BLaER1 (cell line): ENCODE measurements around the gene KLHL29.

Experiments used
- H3K27ac ChIP-seq: shearing (Covaris generic); formaldehyde crosslinking; 2 replicates; pipeline ENCODE4 v1.8.1; 2022
- H3K27me3 ChIP-seq: shearing (Covaris generic); formaldehyde crosslinking; 2 replicates; pipeline ENCODE4 v1.8.1; 2022
- H3K36me3 ChIP-seq: shearing (Covaris generic); formaldehyde crosslinking; 2 replicates; pipeline ENCODE4 v1.8.1; 2022
- H3K4me1 ChIP-seq: shearing (Covaris generic); formaldehyde crosslinking; 2 replicates; pipeline ENCODE4 v1.8.1; 2022
- H3K4me2 ChIP-seq: shearing (Covaris generic); formaldehyde crosslinking; 2 replicates; pipeline ENCODE4 v1.8.1; 2022
- H3K4me3 ChIP-seq: shearing (Covaris generic); formaldehyde crosslinking; 2 replicates; pipeline ENCODE4 v1.8.1; 2022
- H3K9ac ChIP-seq: shearing (Covaris generic); formaldehyde crosslinking; 2 replicates; pipeline ENCODE4 v1.8.1; 2022
- H3K9me3 ChIP-seq: shearing (Covaris generic); formaldehyde crosslinking; 2 replicates; pipeline ENCODE4 v1.8.1; 2022
- H4K20me1 ChIP-seq: shearing (Covaris generic); formaldehyde crosslinking; 2 replicates; pipeline ENCODE4 v1.8.1; 2022
- Cebpa-rat ChIP-seq: shearing (Covaris generic); IDR thresholded peaks from 2 replicates; pipeline ENCODE4 v1.8.1; 2022

KLHL29 gene

GRCh38 chr2:23425338-23425871 lies 40.4 kb downstream of the KLHL29 start:
- Histone ChIP-seq H3K9ac (no peak overlapping the region), H4K20me1 (no peaks in the 10 kb centered on the region), H3K27me3 (no peaks in the 10 kb centered on the region), H3K4me3 (no peak overlapping the region), H3K4me1 (no peaks in the 10 kb centered on the region), H3K36me3 (no peaks in the 10 kb centered on the region), H3K4me2 (no peak overlapping the region), H3K9me3 (no peaks in the 10 kb centered on the region), H3K27ac (no peak overlapping the region)
- no peak for TF ChIP-seq Cebpa-rat

DNA sequence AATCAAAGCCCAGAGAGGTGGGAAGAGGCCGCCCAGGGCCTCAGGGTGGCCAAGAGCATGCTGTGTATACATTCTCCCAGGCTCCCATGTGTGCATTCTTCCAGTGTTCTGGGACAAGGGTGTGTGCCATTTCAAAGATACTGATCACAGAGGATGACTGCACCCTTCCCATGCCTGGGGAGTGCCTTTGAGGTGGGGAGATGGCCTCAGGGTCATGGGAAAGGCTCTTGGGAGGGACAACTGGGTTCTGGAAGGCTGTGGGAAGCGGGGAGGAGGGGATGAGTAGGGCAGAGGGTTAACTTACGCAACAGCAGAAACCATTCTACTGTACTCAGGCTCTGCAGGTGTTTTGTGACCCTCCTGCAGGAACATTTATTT lies 40.9 kb downstream of the KLHL29 start:
- Histone ChIP-seq H3K4me1 (no peaks in the 10 kb centered on the region), H3K27ac (no peak overlapping the region)
- TF ChIP-seq Cebpa-rat, result no peak

DNA sequence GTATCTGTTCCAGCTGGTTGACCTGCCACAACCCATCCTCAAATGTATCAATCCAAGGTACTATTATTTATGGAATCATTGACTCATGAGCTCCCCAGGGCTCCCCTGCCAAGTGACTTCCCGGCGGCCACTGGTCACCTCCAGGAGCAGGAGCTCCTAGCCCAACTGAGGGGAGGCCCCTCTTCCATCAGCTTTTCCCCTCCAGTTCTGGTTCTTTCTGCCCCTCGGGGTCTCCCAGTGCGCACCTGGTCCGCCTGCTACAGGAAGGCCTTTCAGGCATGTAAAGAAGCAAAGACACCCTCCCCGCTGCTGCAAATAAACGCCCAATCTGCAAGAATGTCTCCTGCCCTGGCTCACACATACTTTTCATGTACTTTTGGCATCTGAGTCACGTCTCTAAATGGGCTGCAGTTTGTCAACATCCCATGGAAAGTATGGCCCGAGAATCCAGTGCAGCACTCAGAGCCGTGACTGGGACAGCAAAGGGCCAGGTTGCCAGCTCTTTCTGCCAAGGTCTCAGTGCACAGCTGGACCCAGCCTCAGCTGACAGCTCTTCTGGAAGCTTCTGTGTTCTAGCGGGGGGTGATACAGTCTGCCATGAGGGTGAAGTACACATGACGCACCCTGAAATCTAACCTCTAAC lies 41.4 kb downstream of the KLHL29 start:
- no peaks in the 10 kb centered on the region for H3K4me1 ChIP-seq
- H3K9ac ChIP-seq, result no peak overlapping the region
- no peaks in the 10 kb centered on the region for H3K9me3 ChIP-seq
- no peak overlapping the region for H3K4me3 ChIP-seq
- no peaks in the 10 kb centered on the region for H4K20me1 ChIP-seq
- H3K27me3 ChIP-seq, result no peaks in the 10 kb centered on the region
- H3K36me3 ChIP-seq, result no peaks in the 10 kb centered on the region
- H3K27ac ChIP-seq, result no peak overlapping the region
- no peak for TF ChIP-seq Cebpa-rat
- no peak overlapping the region for H3K4me2 ChIP-seq

More for the DNA sequence above, 40.9 kb downstream of the KLHL29 start:
- Histone ChIP-seq H3K36me3 (no peaks in the 10 kb centered on the region), H3K4me3 (no peak overlapping the region), H4K20me1 (no peaks in the 10 kb centered on the region), H3K9me3 (no peaks in the 10 kb centered on the region), H3K9ac (no peak overlapping the region), H3K4me2 (no peak overlapping the region), H3K27me3 (no peaks in the 10 kb centered on the region)

DNA sequence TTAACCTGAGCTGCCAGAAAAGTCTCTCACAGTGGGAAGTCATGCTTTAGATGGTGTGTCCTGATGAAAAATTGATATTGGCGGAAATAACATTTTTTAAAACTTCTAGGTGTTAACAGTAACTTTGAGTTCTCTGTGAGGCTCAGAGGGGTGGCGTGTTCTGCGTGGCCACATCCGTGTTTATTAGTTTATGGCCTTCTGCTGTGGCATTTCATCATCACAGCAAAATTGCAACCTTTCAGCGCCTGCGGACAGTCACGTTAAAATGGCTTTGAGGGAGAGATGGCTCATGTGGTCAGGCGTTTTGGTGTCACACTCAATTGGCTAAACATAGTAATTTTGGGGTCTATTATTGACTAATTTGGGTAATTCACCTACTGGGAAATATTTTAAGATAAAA lies 42.4 kb downstream of the KLHL29 start:
- Histone ChIP-seq H3K27ac (no peak overlapping the region), H3K36me3 (no peaks in the 10 kb centered on the region), H3K27me3 (no peaks in the 10 kb centered on the region), H3K9ac (no peak overlapping the region), H3K4me1 (no peaks in the 10 kb centered on the region), H3K9me3 (no peaks in the 10 kb centered on the region), H3K4me2 (no peak overlapping the region), H4K20me1 (no peaks in the 10 kb centered on the region), H3K4me3 (no peak overlapping the region)
- TF ChIP-seq Cebpa-rat, result no peak

DNA sequence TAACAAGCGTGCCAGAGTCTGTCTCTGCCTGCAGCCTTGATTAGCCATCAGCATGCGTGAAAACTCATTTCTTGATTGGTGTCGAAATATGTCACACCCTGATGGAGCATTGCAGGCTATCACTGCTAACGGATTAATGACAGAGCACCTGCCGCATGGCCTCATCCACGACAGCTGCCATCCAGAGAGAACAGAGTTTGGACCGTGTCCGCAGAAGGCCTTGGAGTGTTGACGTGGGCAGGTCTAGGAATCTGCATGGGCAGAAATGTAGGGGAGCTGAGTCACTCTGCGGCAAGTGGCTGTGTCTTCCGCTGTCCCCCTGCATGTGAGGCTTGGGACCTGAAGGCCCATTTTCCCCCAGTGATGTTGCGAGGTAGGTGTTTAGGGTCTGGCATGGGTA lies 43.0 kb downstream of the KLHL29 start:
- Histone ChIP-seq H4K20me1 (no peaks in the 10 kb centered on the region), H3K9me3 (no peaks in the 10 kb centered on the region), H3K4me1 (no peaks in the 10 kb centered on the region), H3K36me3 (no peaks in the 10 kb centered on the region), H3K9ac (no peak overlapping the region), H3K4me2 (no peak overlapping the region), H3K27ac (no peak overlapping the region), H3K4me3 (no peak overlapping the region), H3K27me3 (no peaks in the 10 kb centered on the region)
- TF ChIP-seq Cebpa-rat, result no peak

- Histone ChIP-seq H3K4me1 (no peaks in the 10 kb centered on the region), H3K9ac (no peak overlapping the region), H3K27me3 (no peaks in the 10 kb centered on the region), H3K27ac (no peak overlapping the region), H3K4me2 (no peak overlapping the region), H4K20me1 (no peaks in the 10 kb centered on the region), H3K36me3 (no peaks in the 10 kb centered on the region), H3K9me3 (no peaks in the 10 kb centered on the region), H3K4me3 (no peak overlapping the region)
- TF ChIP-seq Cebpa-rat, result no peak
Observed at GRCh38 chr2:23429036-23429435, 44.1 kb downstream of the KLHL29 start.

DNA sequence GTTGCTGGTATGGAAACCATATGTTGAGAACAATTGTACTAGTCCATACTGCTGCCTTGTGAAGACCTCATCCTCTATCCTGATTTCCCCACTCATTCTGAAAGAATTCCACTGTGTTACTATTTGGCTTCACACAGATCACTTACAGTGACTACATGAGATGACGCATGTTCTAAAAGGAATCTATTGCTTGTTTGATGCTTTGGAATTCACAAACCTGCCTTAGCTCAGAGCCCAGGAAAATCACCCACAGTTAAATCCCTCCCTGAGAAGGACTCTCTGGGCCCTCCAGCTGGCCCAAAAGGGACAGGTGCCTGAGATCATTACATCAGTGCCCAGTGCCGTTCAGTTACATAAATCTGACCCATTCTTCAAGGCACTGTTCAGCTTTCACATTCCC lies 45.3 kb downstream of the KLHL29 start:
- H3K9me3 ChIP-seq, result no peaks in the 10 kb centered on the region
- no peaks in the 10 kb centered on the region for H3K4me1 ChIP-seq
- no peaks in the 10 kb centered on the region for H3K36me3 ChIP-seq
- TF ChIP-seq Cebpa-rat, result no peak
- H3K27me3 ChIP-seq, result no peaks in the 10 kb centered on the region
- H3K9ac ChIP-seq, result no peak overlapping the region
- no peak overlapping the region for H3K27ac ChIP-seq
- no peak overlapping the region for H3K4me2 ChIP-seq
- H4K20me1 ChIP-seq, result no peaks in the 10 kb centered on the region
- no peak overlapping the region for H3K4me3 ChIP-seq

DNA sequence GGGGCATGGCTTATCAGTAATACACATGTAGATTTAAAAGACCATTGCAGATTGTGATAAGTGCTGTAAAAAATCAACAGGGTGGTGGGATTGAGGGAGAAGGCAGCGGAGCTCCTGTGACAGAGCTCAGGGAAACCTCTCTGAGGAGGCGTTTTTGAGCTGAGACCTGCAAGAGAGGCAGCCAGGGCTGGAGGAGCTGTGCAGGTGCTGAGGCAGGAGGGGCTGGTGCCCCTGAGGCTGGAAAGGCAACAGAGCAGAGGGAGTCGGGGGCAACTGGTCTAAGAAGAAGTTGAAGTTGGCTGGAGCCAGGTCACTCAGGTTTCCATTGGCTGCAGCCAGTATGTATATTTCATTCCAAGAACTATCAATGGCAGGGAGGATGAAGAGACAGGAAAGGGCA lies 47.6 kb downstream of the KLHL29 start:
- H3K4me1 ChIP-seq, result no peaks in the 10 kb centered on the region
- peaks cover 4% of the 10 kb centered on the region; the same call in 1 of the 2 replicates for H3K9me3 ChIP-seq
- H3K27ac ChIP-seq, result no peak overlapping the region
- no peak overlapping the region for H3K9ac ChIP-seq
- no peaks in the 10 kb centered on the region for H3K27me3 ChIP-seq
- TF ChIP-seq Cebpa-rat, result no peak
- no peaks in the 10 kb centered on the region for H4K20me1 ChIP-seq
- no peak overlapping the region for H3K4me3 ChIP-seq
- H3K36me3 ChIP-seq, result no peaks in the 10 kb centered on the region
- H3K4me2 ChIP-seq, result no peak overlapping the region

DNA sequence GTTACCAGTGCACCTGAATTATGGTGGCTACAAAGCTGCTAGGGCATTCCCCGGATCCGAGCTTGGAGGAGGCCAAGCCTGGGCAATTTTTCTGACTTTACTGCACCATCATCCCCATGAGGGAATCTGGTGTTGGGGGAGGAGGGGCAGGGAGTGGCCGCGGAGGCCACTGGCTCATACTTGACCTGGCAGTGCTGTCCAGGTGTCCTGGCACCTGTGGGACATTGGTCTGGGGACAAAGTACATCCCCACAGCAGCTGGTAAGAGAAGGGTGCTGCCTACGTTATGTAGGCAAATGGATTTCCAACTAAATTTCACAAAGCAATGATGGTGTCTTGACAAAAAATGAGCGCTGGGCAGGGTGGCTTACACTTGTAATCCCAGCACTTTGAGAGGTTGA lies 48.3 kb downstream of the KLHL29 start:
- Histone ChIP-seq H3K4me3 (no peak overlapping the region), H3K36me3 (no peaks in the 10 kb centered on the region), H3K27me3 (no peaks in the 10 kb centered on the region), H4K20me1 (no peaks in the 10 kb centered on the region), H3K9ac (no peak overlapping the region), H3K4me2 (no peak overlapping the region), H3K4me1 (no peaks in the 10 kb centered on the region), H3K9me3 (peaks cover 4% of the 10 kb centered on the region; the same call in 1 of the 2 replicates), H3K27ac (no peak overlapping the region)
- TF ChIP-seq Cebpa-rat, result no peak

- H3K4me1 ChIP-seq, result no peaks in the 10 kb centered on the region
- no peak overlapping the region for H3K4me3 ChIP-seq
- H3K9ac ChIP-seq, result no peak overlapping the region
- no peak overlapping the region for H3K27ac ChIP-seq
- no peak overlapping the region for H3K4me2 ChIP-seq
- no peaks in the 10 kb centered on the region for H3K36me3 ChIP-seq
- peaks cover 4% of the 10 kb centered on the region; the same call in 1 of the 2 replicates for H3K9me3 ChIP-seq
- no peaks in the 10 kb centered on the region for H3K27me3 ChIP-seq
- TF ChIP-seq Cebpa-rat, result no peak
- no peaks in the 10 kb centered on the region for H4K20me1 ChIP-seq
Observed at GRCh38 chr2:23434721-23435121, 49.7 kb downstream of the KLHL29 start.
